ENCODE results near the gene ASB13.
"Not testable (repeated sequence)": the region's sequence is repeated elsewhere in the genome, so short reads cannot be mapped to it uniquely, and the experiment has no call there.

Gene ASB13

GRCh38 chr10:5604961-5605360 lies 61.4 kb downstream of the ASB13 start:
- no peak for DNase-seq (ENCODE audit: low read depth)

DNA sequence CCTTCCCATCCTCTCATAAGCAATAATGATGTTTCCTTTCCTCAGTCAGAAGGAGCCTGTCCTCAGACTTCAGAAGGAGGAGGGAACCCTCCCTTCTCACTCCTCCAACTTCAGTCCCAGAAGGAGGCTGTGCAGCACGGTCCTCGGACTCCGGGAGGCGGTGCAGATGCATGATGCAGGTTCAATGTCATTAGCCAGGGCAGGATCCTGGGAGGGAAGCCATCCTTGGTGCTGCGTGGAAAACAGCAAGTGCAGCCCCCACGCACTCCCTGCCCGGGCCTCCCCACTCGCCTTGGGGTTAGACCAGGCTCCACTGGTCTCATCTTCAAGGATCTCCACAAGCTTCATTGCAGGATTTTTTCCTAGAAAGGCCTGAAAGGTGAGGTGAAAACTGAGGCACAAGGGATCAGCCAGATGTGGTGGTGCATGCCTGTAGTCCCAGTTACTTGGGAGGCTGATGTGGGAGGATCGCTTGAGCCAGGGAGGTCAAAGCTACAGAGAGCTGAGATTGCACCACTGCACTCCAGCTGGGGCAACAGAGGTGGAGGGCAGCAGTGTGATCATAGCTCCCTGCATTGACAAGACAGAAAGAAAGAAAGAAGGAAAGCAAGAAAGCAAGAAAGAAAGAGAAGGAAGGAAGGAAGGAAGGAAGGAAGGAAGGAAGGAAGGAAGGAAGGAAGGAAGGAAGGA lies 62.0 kb downstream of the ASB13 start:
- no peak for DNase-seq (ENCODE audit: low read depth)

DNA sequence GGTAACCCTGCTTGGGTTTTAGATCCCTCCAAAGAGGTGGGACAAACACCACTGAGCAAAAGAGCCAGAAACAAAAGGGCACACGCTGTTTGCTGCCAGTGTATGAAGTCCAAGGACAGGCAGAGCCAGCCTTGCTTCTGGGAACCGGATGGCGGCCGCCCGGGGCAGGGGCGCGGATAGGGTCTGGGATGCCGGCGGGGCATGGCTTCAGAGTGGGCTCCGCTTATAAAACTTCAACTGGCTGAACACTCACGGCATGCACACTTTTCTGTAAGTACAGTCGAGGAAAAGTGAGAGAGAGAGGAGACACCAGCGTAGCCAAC lies 62.6 kb downstream of the ASB13 start:
- no peak for DNase-seq (ENCODE audit: low read depth)

- no peak for DNase-seq (ENCODE audit: low read depth)
Observed at GRCh38 chr10:5603091-5603847, 63.1 kb downstream of the ASB13 start.

DNA sequence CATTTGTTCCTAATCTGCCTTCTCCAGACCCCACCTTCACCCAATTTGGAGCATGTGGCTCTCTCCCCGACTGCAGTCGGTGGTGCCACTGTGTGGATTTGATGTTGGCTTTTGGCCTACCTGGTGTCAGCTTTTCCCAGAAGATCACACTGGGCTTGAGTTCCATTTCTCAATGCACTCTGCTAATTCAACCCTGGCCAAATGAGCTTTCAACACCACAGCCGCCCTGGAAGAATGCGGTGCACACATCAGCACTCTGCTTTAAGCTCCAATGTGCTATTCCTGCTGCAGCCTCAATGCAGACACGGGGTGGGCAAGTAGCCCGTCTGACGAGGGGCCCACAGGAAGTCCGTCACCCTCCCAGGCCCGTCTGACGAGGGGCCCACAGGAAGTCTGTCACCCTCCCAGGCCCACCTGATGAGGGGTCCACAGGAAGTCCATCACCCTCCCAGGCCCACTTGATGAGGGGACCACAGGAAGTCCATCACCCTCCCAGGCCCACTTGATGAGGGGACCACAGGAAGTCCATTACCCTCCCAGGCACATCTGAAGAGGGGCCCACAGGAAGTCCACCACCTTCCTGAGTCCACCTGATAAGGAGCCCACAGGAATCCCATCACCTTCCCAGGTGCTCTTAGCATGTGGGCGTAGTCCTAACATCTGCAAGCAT lies 64.4 kb downstream of the ASB13 start:
- DNase-seq (ENCODE audit: low read depth): no peak

DNA sequence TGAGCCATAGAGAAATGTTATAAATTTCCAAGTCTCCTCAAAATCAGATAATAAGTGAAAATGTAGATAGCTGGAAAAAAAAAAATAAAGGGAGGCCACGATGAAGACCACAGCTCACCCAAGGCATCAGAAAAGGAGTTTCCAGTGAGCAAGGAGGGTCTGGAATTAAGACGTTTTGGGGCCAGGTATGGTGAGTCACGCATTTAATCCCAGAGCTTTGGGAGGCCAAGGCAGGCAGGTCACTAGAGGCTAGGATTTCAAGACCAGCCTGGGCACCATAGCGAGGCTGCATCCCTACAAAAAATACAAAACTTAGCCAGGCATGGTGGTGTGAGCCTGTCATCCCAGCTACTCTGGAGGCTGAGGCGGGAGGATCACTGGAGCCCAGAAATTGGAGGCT lies 65.5 kb downstream of the ASB13 start:
- no peak for DNase-seq (ENCODE audit: low read depth)

GRCh38 chr10:5599613-5600520 lies 66.5 kb downstream of the ASB13 start:
- DNase-seq (ENCODE audit: low read depth): no peak

GRCh38 chr10:5598085-5598690 lies 68.2 kb downstream of the ASB13 start:
- no peak for DNase-seq (ENCODE audit: low read depth)

DNA sequence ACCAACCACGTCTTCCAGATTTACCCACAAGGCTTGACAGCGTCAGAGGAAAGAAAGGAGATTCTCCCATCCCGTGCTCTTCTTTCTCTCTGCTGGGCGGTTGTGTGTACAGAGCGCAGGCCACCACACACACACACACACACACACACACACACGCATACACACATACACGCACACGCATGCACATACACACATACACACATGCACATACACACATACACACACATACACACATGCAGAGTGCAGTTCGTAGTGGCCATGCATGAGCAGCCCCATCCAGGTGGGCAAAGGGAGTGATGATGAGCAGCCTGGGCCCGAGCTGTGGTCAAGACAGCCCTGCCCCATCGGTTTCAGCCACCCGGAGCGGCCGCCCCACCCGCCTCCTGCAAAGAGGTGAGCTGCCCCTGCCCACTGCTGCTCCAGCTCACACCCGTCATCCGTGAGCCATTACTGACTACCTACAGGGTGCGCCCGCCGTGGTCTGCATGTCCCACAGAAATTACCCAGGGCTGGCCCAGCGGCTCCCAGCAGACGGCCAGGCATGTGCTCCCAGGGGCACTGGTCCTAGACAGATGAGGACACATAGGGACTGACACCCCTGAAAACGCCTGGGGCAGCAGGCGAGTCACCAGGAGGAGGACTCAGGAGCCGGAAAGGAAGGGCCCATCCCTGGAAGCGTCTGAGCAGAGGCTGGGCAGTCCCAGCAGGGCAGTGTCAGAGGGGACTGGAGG lies 69.6 kb downstream of the ASB13 start:
- DNase-seq (ENCODE audit: low read depth): no peak

DNA sequence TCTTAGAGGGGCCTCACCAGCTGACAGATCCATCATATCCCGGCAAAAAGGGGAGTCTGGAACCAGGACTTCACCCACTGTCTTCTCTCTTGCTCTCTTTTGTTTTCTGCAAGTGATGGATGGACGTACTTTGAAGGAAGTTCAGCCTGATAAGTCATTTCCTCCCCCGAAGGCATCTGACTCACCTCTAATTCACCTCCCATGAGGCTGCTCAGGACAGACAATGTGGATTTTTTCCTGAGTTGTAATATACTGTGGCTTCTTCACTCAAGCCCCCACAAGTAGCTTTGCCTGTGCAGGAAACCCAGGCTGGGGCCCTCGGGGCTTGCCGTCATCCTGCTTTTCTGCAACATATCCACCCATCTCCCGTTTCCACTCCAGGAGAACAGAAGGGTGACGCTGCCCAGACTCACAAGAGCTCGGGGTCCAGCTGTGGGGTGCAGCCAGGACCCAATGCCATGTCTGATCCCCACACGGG lies 70.4 kb downstream of the ASB13 start:
- peak; percentile 86 for DNase-seq (ENCODE audit: low read depth)

DNA sequence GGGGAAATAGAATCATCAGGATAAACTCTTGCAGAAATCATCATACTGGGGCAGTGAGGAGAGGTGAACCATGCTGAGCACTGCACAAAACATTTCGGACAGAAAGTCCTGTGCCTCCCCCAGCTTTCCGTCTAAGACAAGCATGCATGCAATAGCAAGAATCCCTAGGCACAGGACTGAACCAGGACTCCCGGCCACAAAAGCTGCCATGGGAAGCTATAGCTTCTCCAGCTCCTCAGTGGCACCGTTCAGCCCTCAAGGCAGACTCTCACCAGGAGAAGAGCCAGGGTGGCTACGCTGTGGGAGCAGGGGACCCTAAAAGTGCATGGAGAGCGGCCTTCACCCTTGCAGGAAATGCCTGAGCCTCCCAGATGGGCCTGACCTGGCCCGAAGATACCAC lies 70.8 kb downstream of the ASB13 start:
- DNase-seq (ENCODE audit: low read depth): no peak

GRCh38 chr10:5595095-5595494 lies 71.3 kb downstream of the ASB13 start:
- no peak for DNase-seq (ENCODE audit: low read depth)

- DNase-seq (ENCODE audit: low read depth): no peak
Observed at GRCh38 chr10:5594271-5595049, 71.9 kb downstream of the ASB13 start.

- DNase-seq (ENCODE audit: low read depth): not testable (repeated sequence)
Observed at GRCh38 chr10:5593347-5593746, 73.0 kb downstream of the ASB13 start.

DNA sequence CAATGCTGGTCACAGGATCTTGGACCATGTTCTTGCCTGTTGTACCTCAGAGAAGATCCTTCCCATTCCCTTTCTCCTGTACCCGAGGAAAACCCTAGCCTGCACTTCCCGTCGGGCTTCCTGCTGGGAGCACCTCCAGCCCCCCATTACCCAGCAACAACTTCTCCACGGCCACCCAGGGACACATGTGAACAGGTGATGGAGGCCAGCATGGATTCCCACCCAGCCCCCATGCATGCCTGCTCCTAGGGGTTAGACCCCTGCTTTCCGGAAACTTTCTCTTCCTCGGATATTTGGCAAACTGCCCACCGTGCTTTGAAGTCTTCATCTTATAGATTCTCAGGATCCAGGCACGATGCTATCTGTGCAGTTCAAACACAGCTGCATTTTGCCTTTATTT lies 74.3 kb downstream of the ASB13 start:
- DNase-seq (ENCODE audit: low read depth): no peak

- no peak for DNase-seq (ENCODE audit: low read depth)
Observed at GRCh38 chr10:5591336-5591824, 75.0 kb downstream of the ASB13 start.

GRCh38 chr10:5590816-5591215 lies 75.6 kb downstream of the ASB13 start:
- no peak for DNase-seq (ENCODE audit: low read depth)

GRCh38 chr10:5589661-5590511 lies 76.5 kb downstream of the ASB13 start:
- no peak for DNase-seq (ENCODE audit: low read depth)

GRCh38 chr10:5589011-5589660 lies 77.3 kb downstream of the ASB13 start:
- DNase-seq (ENCODE audit: low read depth): no peak

All from non-pigmented ciliary epithelial cell (primary cell).